Measurements from ENCODE around the gene WNT10A.

The WNT10A gene

GRCh38 chr2:218852911-218853667, 27.6 kb upstream of the WNT10A start:
- peak; percentile 62 to 74 for DNase-seq
- TF ChIP-seq POLR2A (IDR thresholded peaks at IDR 0.05; ENCODE audit: low read length): no peak
- no peak for TF ChIP-seq GATA1 (IDR thresholded peaks at IDR 0.05; ENCODE audit: low read depth, low read length)

GRCh38 chr2:218853766-218854165, 26.9 kb upstream of the WNT10A start:
- TF ChIP-seq GATA1 (IDR thresholded peaks at IDR 0.05; ENCODE audit: low read depth, low read length) (no peak), POLR2A (IDR thresholded peaks at IDR 0.05; ENCODE audit: low read length) (no peak)
- no peak for DNase-seq

- no peak for TF ChIP-seq GATA1 (IDR thresholded peaks at IDR 0.05; ENCODE audit: low read depth, low read length)
- no peak for TF ChIP-seq POLR2A (IDR thresholded peaks at IDR 0.05; ENCODE audit: low read length)
- no peak for DNase-seq
Observed at GRCh38 chr2:218854860-218855259, 25.8 kb upstream of the WNT10A start.

- no peak for DNase-seq
- TF ChIP-seq POLR2A (IDR thresholded peaks at IDR 0.05; ENCODE audit: low read length) (no peak), GATA1 (IDR thresholded peaks at IDR 0.05; ENCODE audit: low read depth, low read length) (no peak)
Observed at GRCh38 chr2:218855305-218856166, 25.1 kb upstream of the WNT10A start.

GRCh38 chr2:218856167-218856895, 24.3 kb upstream of the WNT10A start:
- no peak for TF ChIP-seq GATA1 (IDR thresholded peaks at IDR 0.05; ENCODE audit: low read depth, low read length)
- DNase-seq: no peak

- TF ChIP-seq GATA1 (IDR thresholded peaks at IDR 0.05; ENCODE audit: low read depth, low read length): no peak
- no peak for TF ChIP-seq POLR2A (IDR thresholded peaks at IDR 0.05; ENCODE audit: low read length)
- DNase-seq: no peak
Observed at GRCh38 chr2:218856896-218857243, 23.8 kb upstream of the WNT10A start.

- TF ChIP-seq GATA1 (IDR thresholded peaks at IDR 0.05; ENCODE audit: low read depth, low read length): no peak
- TF ChIP-seq POLR2A (IDR thresholded peaks at IDR 0.05; ENCODE audit: low read length): no peak
- DNase-seq: no peak
Observed at GRCh38 chr2:218857371-218858137, 23.1 kb upstream of the WNT10A start.

- DNase-seq: no peak
- TF ChIP-seq GATA1 (IDR thresholded peaks at IDR 0.05; ENCODE audit: low read depth, low read length) (no peak), POLR2A (IDR thresholded peaks at IDR 0.05; ENCODE audit: low read length) (no peak)
Observed at GRCh38 chr2:218858138-218858445, 22.6 kb upstream of the WNT10A start.

GRCh38 chr2:218858671-218859555, 21.7 kb upstream of the WNT10A start:
- DNase-seq: no peak
- TF ChIP-seq GATA1 (IDR thresholded peaks at IDR 0.05; ENCODE audit: low read depth, low read length) (no peak), POLR2A (IDR thresholded peaks at IDR 0.05; ENCODE audit: low read length) (no peak)

GRCh38 chr2:218859556-218859987, 21.1 kb upstream of the WNT10A start, which contains the start of gene WNT6:
Gene WNT6 (plus strand): TSS chr2:218859805. CDS start chr2:218860038, 233 bp downstream.
- DNase-seq: no peak
- TF ChIP-seq POLR2A (IDR thresholded peaks at IDR 0.05; ENCODE audit: low read length) (no peak), GATA1 (IDR thresholded peaks at IDR 0.05; ENCODE audit: low read depth, low read length) (no peak)

- TF ChIP-seq POLR2A (IDR thresholded peaks at IDR 0.05; ENCODE audit: low read length) (no peak), GATA1 (IDR thresholded peaks at IDR 0.05; ENCODE audit: low read depth, low read length) (no peak)
- no peak for DNase-seq
Observed at GRCh38 chr2:218859988-218860831, 20.4 kb upstream of the WNT10A start.

- no peak for TF ChIP-seq GATA1 (IDR thresholded peaks at IDR 0.05; ENCODE audit: low read depth, low read length)
- no peak for TF ChIP-seq POLR2A (IDR thresholded peaks at IDR 0.05; ENCODE audit: low read length)
- no peak for DNase-seq
Observed at GRCh38 chr2:218860950-218861381, 19.7 kb upstream of the WNT10A start.
